ENCODE data around the gene TBCK. TPM values are rescaled to one million over a fixed set of nuclear protein-coding genes. Genes with fewer than 3 reads are reported as not detected.

Gene TBCK
- total and polyA plus RNA-seq, 2 experiments from 2014 or later, result 13.9 to 28.9 TPM

DNA sequence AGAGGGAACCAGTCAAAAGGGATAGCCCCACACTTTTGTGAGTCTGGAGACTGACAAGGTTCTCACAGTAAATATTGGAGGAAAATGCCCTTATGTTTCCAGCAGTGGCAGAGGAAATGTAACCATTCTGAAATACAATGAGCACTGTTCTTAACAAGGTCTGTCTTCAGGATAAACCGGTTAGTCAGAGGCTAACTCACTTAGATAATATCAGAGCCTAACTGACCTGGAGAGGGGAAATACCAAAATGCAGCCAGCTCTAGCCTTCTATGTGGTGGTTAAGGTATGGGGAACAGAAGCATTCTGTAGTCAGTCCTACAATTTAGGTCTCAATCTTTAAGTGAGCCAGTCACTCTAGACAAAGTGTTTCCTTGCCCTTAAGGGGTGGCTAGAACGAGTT, 70.8 kb downstream of the TBCK start:
- Histone ChIP-seq H2AFZ (no peak overlapping the region), H3K9me2 (ENCODE audit: insufficient read depth) (no peaks in the 10 kb centered on the region), H3F3A (replicated peaks; ENCODE audit: low read depth) (no peaks in the 10 kb centered on the region), H3K27me3 (ENCODE audit: insufficient read depth) (no peaks in the 10 kb centered on the region), H3K4me2 (no peak overlapping the region), H3K4me3 (no peak overlapping the region), H3K79me2 (replicated peaks; ENCODE audit: insufficient read depth) (no peaks in the 10 kb centered on the region), H3K4me1 (ENCODE audit: insufficient read depth) (no peaks in the 10 kb centered on the region), H3K36me3 (ENCODE audit: insufficient read depth) (no peaks in the 10 kb centered on the region), H4K20me1 (replicated peaks; ENCODE audit: insufficient read depth) (no peaks in the 10 kb centered on the region), H3K27ac (ENCODE audit: low read depth) (no peak overlapping the region)
- H3K9me3 Mint-ChIP-seq, result no peaks in the 10 kb centered on the region
- no peaks in the 10 kb centered on the region for H3K4me1 Mint-ChIP-seq
- ATAC-seq, result no peak
- H3K36me3 Mint-ChIP-seq (ENCODE audit: low read depth), result peaks cover 7% of the 10 kb centered on the region; the same call in 2 of the 3 replicates
- TF ChIP-seq ZNF331 (CRISPR knock-in tag; IDR thresholded peaks at IDR 0.05; ENCODE audit: low read depth), result no peak
- no peak for TF ChIP-seq CREB1 (CRISPR knock-in tag; IDR thresholded peaks at IDR 0.05; ENCODE audit: low read depth)
- no peak for TF ChIP-seq ZNF114 (CRISPR knock-in tag; IDR thresholded peaks at IDR 0.05)
- no peak for TF ChIP-seq JUNB (IDR thresholded peaks at IDR 0.05; ENCODE audit: unreplicated experiment)
- no peak for TF ChIP-seq EZH2phosphoT487 (IDR thresholded peaks at IDR 0.05; ENCODE audit: unreplicated experiment)
- TF ChIP-seq ZNF462 (CRISPR knock-in tag; IDR thresholded peaks at IDR 0.05), result no peak
- no peaks in the 10 kb centered on the region for H3K27me3 Mint-ChIP-seq (ENCODE audit: insufficient read depth, low read depth, poor library complexity)
- no peak for DNase-seq (ENCODE audit: low spot score)
- no peak overlapping the region for H3K27ac Mint-ChIP-seq
- no peak overlapping the region for H3K4me3 Mint-ChIP-seq

DNA sequence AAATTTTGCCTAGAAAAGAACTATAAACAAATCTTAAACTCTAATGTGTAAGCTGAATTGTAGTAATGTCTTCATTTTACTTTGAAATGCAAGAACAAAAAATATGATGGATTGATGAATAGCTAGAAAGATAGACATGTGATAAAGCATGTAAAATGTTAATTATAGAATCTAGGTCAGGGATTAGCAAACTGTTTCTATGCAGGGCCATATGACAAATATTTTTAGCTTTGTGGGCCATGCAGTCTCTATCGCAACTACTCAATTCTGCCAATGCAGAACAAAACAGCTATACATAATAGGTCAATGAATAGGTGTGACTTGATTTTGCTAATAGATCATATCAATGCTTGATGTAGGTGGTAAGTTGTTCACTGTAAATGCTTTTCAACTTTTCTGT, 75.3 kb downstream of the TBCK start:
- no peaks in the 10 kb centered on the region; the same call in 1 of the 2 replicates for H4K20me1 ChIP-seq (replicated peaks; ENCODE audit: insufficient read depth)
- TF ChIP-seq ZNF331 (CRISPR knock-in tag; IDR thresholded peaks at IDR 0.05; ENCODE audit: low read depth) (no peak), JUNB (IDR thresholded peaks at IDR 0.05; ENCODE audit: unreplicated experiment) (no peak), CREB1 (CRISPR knock-in tag; IDR thresholded peaks at IDR 0.05; ENCODE audit: low read depth) (no peak), EZH2 (IDR thresholded peaks at IDR 0.05; ENCODE audit: low read depth, unreplicated experiment) (no peak), NANOG (IDR thresholded peaks at IDR 0.05; ENCODE audit: borderline replicate concordance) (no peak), EZH2phosphoT487 (IDR thresholded peaks at IDR 0.05; ENCODE audit: unreplicated experiment) (no peak), POLR2AphosphoS5 (IDR thresholded peaks at IDR 0.05; ENCODE audit: low read depth) (no peak), REST (IDR thresholded peaks at IDR 0.05; ENCODE audit: unreplicated experiment) (no peak), ZNF114 (CRISPR knock-in tag; IDR thresholded peaks at IDR 0.05) (no peak)

More for the DNA sequence above, 75.3 kb downstream of the TBCK start:
- Histone ChIP-seq H3K9me2 (ENCODE audit: insufficient read depth) (no peaks in the 10 kb centered on the region), H3K79me2 (replicated peaks; ENCODE audit: insufficient read depth) (no peaks in the 10 kb centered on the region), H3F3A (replicated peaks; ENCODE audit: low read depth) (no peaks in the 10 kb centered on the region), H3K36me3 (ENCODE audit: insufficient read depth) (no peaks in the 10 kb centered on the region), H3K4me1 (ENCODE audit: insufficient read depth) (no peaks in the 10 kb centered on the region), H2AFZ (no peak overlapping the region), H3K27ac (ENCODE audit: low read depth) (no peak overlapping the region), H3K27me3 (ENCODE audit: insufficient read depth) (no peaks in the 10 kb centered on the region), H3K4me2 (no peak overlapping the region), H3K4me3 (no peak overlapping the region)
- DNase-seq (ENCODE audit: low spot score), result no peak
- no peak overlapping the region for H3K4me3 Mint-ChIP-seq
- H3K36me3 Mint-ChIP-seq (ENCODE audit: low read depth), result peaks cover 7% of the 10 kb centered on the region; the same call in 2 of the 3 replicates
- H3K4me1 Mint-ChIP-seq, result no peaks in the 10 kb centered on the region
- H3K27me3 Mint-ChIP-seq (ENCODE audit: insufficient read depth, low read depth, poor library complexity), result no peaks in the 10 kb centered on the region
- H3K27ac Mint-ChIP-seq, result no peak overlapping the region
- no peaks in the 10 kb centered on the region for H3K9me3 Mint-ChIP-seq
- no peak for ATAC-seq

All from GM23338 (cell line).